GM21529 (cell line): Measurements from ENCODE around the gene PODN.

Source experiments
- ATAC-seq: cut with Tn5 transposase; IDR thresholded peaks from one replicate; pipeline ENCODE4 v1.9.1; 2021; ENCODE audit not compliant: unreplicated experiment

PODN gene

GRCh38 chr1:53088616-53089300 is 26.7 kb downstream of the PODN start:
- ATAC-seq: no peak

GRCh38 chr1:53089478-53090226 is 27.6 kb downstream of the PODN start:
- no peak for ATAC-seq

GRCh38 chr1:53090227-53091147 is 28.5 kb downstream of the PODN start:
- no peak for ATAC-seq

- no peak for ATAC-seq
Measured at GRCh38 chr1:53091841-53092645, 30.0 kb downstream of the PODN start.

GRCh38 chr1:53092659-53093450 is 30.8 kb downstream of the PODN start:
- no peak for ATAC-seq

- no peak for ATAC-seq
Measured at GRCh38 chr1:53093451-53093754, 31.4 kb downstream of the PODN start.

- ATAC-seq: no peak
Measured at GRCh38 chr1:53093778-53094532, 31.9 kb downstream of the PODN start.

GRCh38 chr1:53094533-53094919 is 32.5 kb downstream of the PODN start:
- no peak for ATAC-seq

GRCh38 chr1:53104289-53104913 is 42.4 kb downstream of the PODN start:
- ATAC-seq: no peak

- ATAC-seq: no peak
Measured at GRCh38 chr1:53107090-53107489, 45.1 kb downstream of the PODN start.

GRCh38 chr1:53107570-53108322 is 45.7 kb downstream of the PODN start:
- no peak for ATAC-seq

- no peak for ATAC-seq
Measured at GRCh38 chr1:53108646-53109580, 46.9 kb downstream of the PODN start.

GRCh38 chr1:53110370-53111072 is 48.5 kb downstream of the PODN start:
- ATAC-seq: no peak

- ATAC-seq: no peak
Measured at GRCh38 chr1:53111073-53111556, 49.1 kb downstream of the PODN start.

GRCh38 chr1:53111693-53112092 is 49.7 kb downstream of the PODN start:
- ATAC-seq: no peak

- no peak for ATAC-seq
Measured at GRCh38 chr1:53112271-53112774, 50.3 kb downstream of the PODN start.
